Astrocyte of the spinal cord (primary cell): ENCODE data around the gene ARAP3.
"Not testable (repeated sequence)": the region's sequence is repeated elsewhere in the genome, so short reads cannot be mapped to it uniquely, and the experiment has no call there.

ENCODE experiments used
- DNase-seq: peaks from one replicate; pipeline ENCODE4 v3.0.0; 2011; ENCODE audit warnings: low read depth, low spot score
- H3K4me3 ChIP-seq: 2 replicates; pipeline ENCODE4 v1.5.1; 2011; ENCODE audit warnings: low read depth, mild to moderate bottlenecking, low read length, moderate library complexity
- CTCF ChIP-seq: IDR thresholded peaks from 2 replicates; pipeline ENCODE4 v1.5.1; 2012; ENCODE audit warnings: low read depth, mild to moderate bottlenecking, low read length, inconsistent platforms
- in situ Hi-C: cut with HindIII; loops from 2 replicates; pipeline ENCODE4 v1.10.0; 2017; ENCODE audit warnings: low sequenced_read_pairs

Gene ARAP3

GRCh38 chr5:141615991-141616720 is 65.9 kb downstream of the ARAP3 start:
- in situ Hi-C loops = no loop called here
- H3K4me3 ChIP-seq = no peak overlapping the region
- DNase-seq = no peak
- no peak for TF ChIP-seq CTCF

- in situ Hi-C loops = no loop called here
These were observed 68.7 kb downstream of the ARAP3 start for GRCh38 chr5:141613344-141613743.

GRCh38 chr5:141611289-141611688 is 70.7 kb downstream of the ARAP3 start:
- TF ChIP-seq CTCF = no peak
- no peak for DNase-seq
- in situ Hi-C loops = no loop called here
- no peak overlapping the region for H3K4me3 ChIP-seq

More at GRCh38 chr5:141613344-141613743, 68.7 kb downstream of the ARAP3 start:
- DNase-seq = no peak
- H3K4me3 ChIP-seq = no peak overlapping the region
- no peak for TF ChIP-seq CTCF

GRCh38 chr5:141609921-141610320 is 72.1 kb downstream of the ARAP3 start:
- in situ Hi-C loops, DNase-seq, H3K4me3 ChIP-seq: not testable (repeated sequence)

- in situ Hi-C loops = no loop called here
- no peak overlapping the region for H3K4me3 ChIP-seq
- DNase-seq = no peak
- no peak for TF ChIP-seq CTCF
These were observed 73.0 kb downstream of the ARAP3 start for GRCh38 chr5:141609044-141609443.

GRCh38 chr5:141608557-141608956 is 73.5 kb downstream of the ARAP3 start:
- TF ChIP-seq CTCF = no peak
- DNase-seq = no peak
- in situ Hi-C loops = no loop called here
- H3K4me3 ChIP-seq = no peak overlapping the region

- H3K4me3 ChIP-seq = no peak overlapping the region
- DNase-seq = no peak
- no peak for TF ChIP-seq CTCF
- in situ Hi-C loops = no loop called here
These were observed 74.0 kb downstream of the ARAP3 start for GRCh38 chr5:141608046-141608445.
